OCI-LY7 (cell line): ENCODE data around the gene SND1. TPM values are rescaled to one million over a fixed set of nuclear protein-coding genes. Genes with fewer than 3 reads are reported as not detected.

ENCODE experiments used
- BruUV-seq: library from RNA; stranded (reverse); fragments of 400-500 nt; replicated peaks from 2 replicates; lab custom pipeline; 2021; lab: Mats Ljungman, UMichigan
- CTCF ChIA-PET: fragments of 300-600 bp; sonication (Branson Sonifier 250); formaldehyde crosslinking; loops from one replicate; lab custom pipeline; 2022; ENCODE audit warnings: antibody characterized with exemption; ENCODE audit not compliant: unreplicated experiment; lab: Charles Lee
- POLR2A ChIA-PET: fragments of 300-600 bp; sonication (Branson Sonifier 250); formaldehyde crosslinking; loops from one replicate; lab custom pipeline; 2022; ENCODE audit warnings: antibody characterized with exemption; lab: Charles Lee
- DNase-seq: peaks from one replicate; pipeline ENCODE4 v3.0.0-alpha.2; 2015; ENCODE audit warnings: low spot score
- H2AFZ ChIP-seq: fragments of 200-600 bp; sonication (generic), shearing (Covaris generic); 2 replicates; pipeline ENCODE4 v1.6.1; 2014; ENCODE audit warnings: mild to moderate bottlenecking, antibody characterized with exemption, low read length, moderate library complexity
- H3K27ac ChIP-seq: fragments of 200-600 bp; sonication (generic); 2 replicates; pipeline ENCODE4 v1.5.1; 2014; ENCODE audit warnings: mixed run types, low read depth, mild to moderate bottlenecking, moderate library complexity, low read length, inconsistent platforms; ENCODE audit not compliant: poor library complexity, severe bottlenecking
- H3K36me3 ChIP-seq: fragments of 200-600 bp; sonication (generic); 2 replicates; pipeline ENCODE4 v1.6.1; 2014; ENCODE audit warnings: mild to moderate bottlenecking, antibody characterized with exemption, low read length, moderate library complexity, mixed read lengths; ENCODE audit not compliant: insufficient read depth
- H3K4me1 ChIP-seq: fragments of 200-600 bp; sonication (generic); 2 replicates; pipeline ENCODE4 v1.5.1; 2014; ENCODE audit warnings: mild to moderate bottlenecking, low read length; ENCODE audit not compliant: insufficient read depth, poor library complexity, severe bottlenecking
- H3K4me2 ChIP-seq: fragments of 200-600 bp; sonication (generic); 2 replicates; pipeline ENCODE4 v1.6.1; 2014; ENCODE audit warnings: mild to moderate bottlenecking, low read length
- H3K4me3 ChIP-seq: fragments of 200-600 bp; sonication (generic); 2 replicates; pipeline ENCODE4 v1.5.1; 2014; ENCODE audit warnings: mild to moderate bottlenecking, low read depth, low read length; ENCODE audit not compliant: poor library complexity, severe bottlenecking
- H3K79me2 ChIP-seq: fragments of 200-600 bp; sonication (generic); 2 replicates; pipeline ENCODE4 v1.6.1; 2016; ENCODE audit warnings: low read depth, mild to moderate bottlenecking, low read length, moderate library complexity, mixed read lengths; ENCODE audit not compliant: insufficient read depth
- H3K9me2 ChIP-seq: fragments of 200-600 bp; sonication (generic); 2 replicates; pipeline ENCODE4 v1.6.1; 2016; ENCODE audit warnings: mild to moderate bottlenecking, low read length, mixed read lengths; ENCODE audit not compliant: insufficient read depth
- H3K9me3 ChIP-seq: fragments of 200-600 bp; sonication (generic); 2 replicates; pipeline ENCODE4 v1.6.1; 2014; ENCODE audit warnings: mild to moderate bottlenecking, mixed run types, low read length, mixed read lengths
- H4K20me1 ChIP-seq: fragments of 200-600 bp; sonication (generic); 2 replicates; pipeline ENCODE4 v1.6.1; 2014; ENCODE audit warnings: mild to moderate bottlenecking, antibody characterized with exemption, low read length, moderate library complexity, mixed read lengths; ENCODE audit not compliant: insufficient read depth
- CTCF ChIP-seq: fragments of 200-600 bp; sonication (generic); conservative IDR thresholded peaks from 2 replicates; pipeline ENCODE4 v1.5.1; 2014; ENCODE audit warnings: mild to moderate bottlenecking, antibody characterized with exemption, low read length, moderate library complexity, mixed read lengths
- EZH2phosphoT487 ChIP-seq: fragments of 200-600 bp; sonication (generic); IDR thresholded peaks from 2 replicates; pipeline ENCODE4 v1.6.1; 2018; ENCODE audit warnings: low read depth, borderline replicate concordance, mild to moderate bottlenecking, mixed run types, antibody characterized with exemption, low read length, moderate library complexity, mixed read lengths
- intact Hi-C: fragments of 100-400 bp; cut with micrococcal nuclease; formaldehyde crosslinking; loops from one replicate; pipeline ENCODE4 v1.10.0; 2022; ENCODE audit not compliant: unreplicated experiment
- total RNA-seq, 2 experiments: library from RNA; depleted of rRNA in 1 of 2; stranded (reverse); fragments of >200 nt in 1 of 2; shearing (Covaris generic) in 1 of 2; gene quantifications; 2 replicates each; pipeline ENCODE4 v1.2.3, GENCODE V29; 2014 to 2022

The SND1 gene
- total RNA-seq, 2 experiments from 2014 or later = 111 to 221 TPM

GRCh38 chr7:128065872-128066271 lies 413.9 kb downstream of the SND1 start:
- CTCF ChIA-PET = no interaction called here
- Histone ChIP-seq H3K4me2 (no peak overlapping the region), H3K9me3 (no peaks in the 10 kb centered on the region), H4K20me1 (no peaks in the 10 kb centered on the region), H3K4me1 (no peaks in the 10 kb centered on the region), H3K36me3 (no peaks in the 10 kb centered on the region), H3K4me3 (no peak overlapping the region), H2AFZ (no peak overlapping the region), H3K9me2 (no peaks in the 10 kb centered on the region), H3K79me2 (no peaks in the 10 kb centered on the region), H3K27ac (no peak overlapping the region)
- POLR2A ChIA-PET = no interaction called here
- TF ChIP-seq CTCF (no peak), EZH2phosphoT487 (no peak)
- no TSS peak for BruUV-seq
- DNase-seq = no peak
- intact Hi-C loops = no loop called here

- no TSS peak for BruUV-seq
- ChIA-PET CTCF (no interaction called here), POLR2A (no interaction called here)
- TF ChIP-seq EZH2phosphoT487 (no peak), CTCF (no peak)
- intact Hi-C loops = no loop called here
- H3K4me1 ChIP-seq = no peaks in the 10 kb centered on the region
- DNase-seq = no peak
- no peaks in the 10 kb centered on the region for H3K79me2 ChIP-seq
- H2AFZ ChIP-seq = no peak overlapping the region
- H4K20me1 ChIP-seq = no peaks in the 10 kb centered on the region
- no peaks in the 10 kb centered on the region for H3K9me2 ChIP-seq
- H3K36me3 ChIP-seq = no peaks in the 10 kb centered on the region
- no peak overlapping the region for H3K27ac ChIP-seq
- no peak overlapping the region for H3K4me2 ChIP-seq
- H3K4me3 ChIP-seq = no peak overlapping the region
- no peaks in the 10 kb centered on the region for H3K9me3 ChIP-seq
Observed at GRCh38 chr7:128066395-128066794, 414.4 kb downstream of the SND1 start.

GRCh38 chr7:128066858-128067257 lies 414.9 kb downstream of the SND1 start:
- Histone ChIP-seq H4K20me1 (no peaks in the 10 kb centered on the region), H3K9me3 (no peaks in the 10 kb centered on the region), H3K9me2 (no peaks in the 10 kb centered on the region), H3K79me2 (no peaks in the 10 kb centered on the region), H3K4me2 (no peak overlapping the region), H3K27ac (no peak overlapping the region), H3K36me3 (no peaks in the 10 kb centered on the region), H2AFZ (no peak overlapping the region), H3K4me3 (no peak overlapping the region), H3K4me1 (no peaks in the 10 kb centered on the region)
- intact Hi-C loops = no loop called here
- BruUV-seq = no TSS peak
- TF ChIP-seq EZH2phosphoT487 (no peak), CTCF (no peak)
- no peak for DNase-seq
- ChIA-PET CTCF (no interaction called here), POLR2A (no interaction called here)
